Right lobe of liver (tissue), 6 donors: ENCODE measurements around the gene DDX41. TPM values are rescaled to one million over a fixed set of nuclear protein-coding genes. Genes with fewer than 3 reads are reported as not detected.

ENCODE experiments used
- ATAC-seq, 4 donors: fragments of 200-7000 bp; cut with Tn5 transposase; one replicate each; pipeline ENCODE4 v1.9.1; 2020; ENCODE audit warnings: mild to moderate bottlenecking in 4 of 4, moderate library complexity in 4 of 4
- DNase-seq, 3 donors: peaks; one replicate each; pipeline ENCODE4 v3.0.0-alpha.2; 2020
- H3K27ac ChIP-seq, 3 donors: fragments of 200-600 bp; one replicate each; pipeline ENCODE4 v1.8.0; 2022
- H3K27me3 ChIP-seq, 2 donors: fragments of 200-600 bp; one replicate each; pipeline ENCODE4 v1.8.0; 2022
- H3K36me3 ChIP-seq, 4 donors: fragments of 200-600 bp; sonication (generic) in 1 of 4; one replicate each; pipeline versions ENCODE4 v1.5.1 to v1.8.0; 2017 to 2022; ENCODE audit warnings: control low read depth in 1 of 4
- H3K4me1 ChIP-seq, 4 donors: fragments of 200-600 bp; sonication (generic) in 1 of 4; one replicate each; pipeline versions ENCODE4 v1.5.1 to v1.8.0; 2017 to 2022; ENCODE audit warnings: control low read depth in 1 of 4
- H3K4me3 ChIP-seq, 3 donors: fragments of 200-600 bp; one replicate each; pipeline ENCODE4 v1.8.0; 2022
- H3K9me3 ChIP-seq, 4 donors: fragments of 200-600 bp; sonication (generic) in 1 of 4; one replicate each; pipeline versions ENCODE4 v1.5.1 to v1.8.0; 2017 to 2022; ENCODE audit warnings: control low read depth in 1 of 4
- POLR2A ChIP-seq: fragments of 450-650 bp; IDR thresholded peaks from one replicate; pipeline ENCODE4 v1.6.1; 2017; ENCODE audit warnings: antibody characterized with exemption, mild to moderate bottlenecking
- WGBS: methylation state at CpG from one replicate; pipeline ENCODE4 v1.1.6; 2018; ENCODE audit warnings: low coverage, low lambda C conversion rate; ENCODE audit not compliant: insufficient coverage; ENCODE audit errors: missing lambda C conversion rate; 5-methylcytosine and 5-hydroxymethylcytosine counted together
- intact Hi-C, 2 donors: fragments of 100-400 bp; cut with DNase I; formaldehyde crosslinking; loops; one replicate each; pipeline versions ENCODE4 v1.11.2 to v1.14.1; 2022
- total RNA-seq, 6 experiments: library from RNA; depleted of rRNA in 2 of 6; stranded (reverse); fragments of >200 nt in 2 of 6; fragmentation: NEBNext Ultra II Directional in 3 of 6; extraction: Animal tissue kit (Norgen Biotek cat#: 25700) in 3 of 6; gene quantifications; one replicate each; pipeline versions ENCODE4 v1.1.0 to v1.2.4, GENCODE V29; 2016 to 2023
- TF ChIP-seq, protein P1 (sequence below), 4 donors: fragments of 200-600 bp in 3 of 4; fragments of 450-650 bp in 1 of 4; IDR thresholded peaks; one replicate each; pipeline versions ENCODE4 v1.5.1 to v1.8.0; 2016 to 2022; ENCODE audit warnings: antibody characterized with exemption in 4 of 4, mild to moderate bottlenecking in 2 of 4
- donor health status: DM: no; HTN: yes; CAD: no.
- donor health status: DM: no; HTN: no; CAD: no.
- donor health status: DM: no; HTN: no; CAD: no.
- donor health status: DM: no; HTN: yes; CAD: no.
- donor health status: DM: no; HTN: yes; CAD: no.

DDX41 gene
- total RNA-seq, 6 experiments from 2014 or later: 35.1 to 64.8 (median 47.9) TPM

GRCh38 chr5:177494346-177495195 is 22.2 kb downstream of the DDX41 start:
- DNase-seq: no peak
- ATAC-seq: peak in 1 of 4 donors; percentile 11
- TF ChIP-seq POLR2A: no peak
- TF ChIP-seq, protein P1, sequence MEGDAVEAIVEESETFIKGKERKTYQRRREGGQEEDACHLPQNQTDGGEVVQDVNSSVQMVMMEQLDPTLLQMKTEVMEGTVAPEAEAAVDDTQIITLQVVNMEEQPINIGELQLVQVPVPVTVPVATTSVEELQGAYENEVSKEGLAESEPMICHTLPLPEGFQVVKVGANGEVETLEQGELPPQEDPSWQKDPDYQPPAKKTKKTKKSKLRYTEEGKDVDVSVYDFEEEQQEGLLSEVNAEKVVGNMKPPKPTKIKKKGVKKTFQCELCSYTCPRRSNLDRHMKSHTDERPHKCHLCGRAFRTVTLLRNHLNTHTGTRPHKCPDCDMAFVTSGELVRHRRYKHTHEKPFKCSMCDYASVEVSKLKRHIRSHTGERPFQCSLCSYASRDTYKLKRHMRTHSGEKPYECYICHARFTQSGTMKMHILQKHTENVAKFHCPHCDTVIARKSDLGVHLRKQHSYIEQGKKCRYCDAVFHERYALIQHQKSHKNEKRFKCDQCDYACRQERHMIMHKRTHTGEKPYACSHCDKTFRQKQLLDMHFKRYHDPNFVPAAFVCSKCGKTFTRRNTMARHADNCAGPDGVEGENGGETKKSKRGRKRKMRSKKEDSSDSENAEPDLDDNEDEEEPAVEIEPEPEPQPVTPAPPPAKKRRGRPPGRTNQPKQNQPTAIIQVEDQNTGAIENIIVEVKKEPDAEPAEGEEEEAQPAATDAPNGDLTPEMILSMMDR (IDR thresholded peaks at IDR 0.05): peak in 2 of 4 donors; percentile 8 to 13
- H3K36me3 ChIP-seq: no peaks in the 10 kb centered on the region
- intact Hi-C loops: no loop called here
- H3K9me3 ChIP-seq: no peaks in the 10 kb centered on the region
- H3K27me3 ChIP-seq: no peaks in the 10 kb centered on the region
- H3K4me3 ChIP-seq: no peak overlapping the region
- 46% methylated on average over 5 of the region's 11 CpGs for WGBS
- H3K27ac ChIP-seq: peak overlapping the region in 2 of 3 donors; percentile 51 to 55
- no peaks in the 10 kb centered on the region for H3K4me1 ChIP-seq

GRCh38 chr5:177493795-177494345 is 22.9 kb downstream of the DDX41 start:
- Histone ChIP-seq H3K36me3 (peaks cover 0 to under 1% (median 0%) of the 10 kb centered on the region in 4 donors), H3K4me3 (no peak overlapping the region), H3K4me1 (no peaks in the 10 kb centered on the region), H3K9me3 (no peaks in the 10 kb centered on the region), H3K27me3 (no peaks in the 10 kb centered on the region), H3K27ac (peak overlapping the region in 1 of 3 donors; percentile 55)
- no peak for TF ChIP-seq POLR2A
- TF ChIP-seq, protein P1 (IDR thresholded peaks at IDR 0.05): no peak
- DNase-seq: no peak
- WGBS: 100% methylated on average over 2 of the region's 5 CpGs
- intact Hi-C loops: no loop called here
- no peak for ATAC-seq

DNA sequence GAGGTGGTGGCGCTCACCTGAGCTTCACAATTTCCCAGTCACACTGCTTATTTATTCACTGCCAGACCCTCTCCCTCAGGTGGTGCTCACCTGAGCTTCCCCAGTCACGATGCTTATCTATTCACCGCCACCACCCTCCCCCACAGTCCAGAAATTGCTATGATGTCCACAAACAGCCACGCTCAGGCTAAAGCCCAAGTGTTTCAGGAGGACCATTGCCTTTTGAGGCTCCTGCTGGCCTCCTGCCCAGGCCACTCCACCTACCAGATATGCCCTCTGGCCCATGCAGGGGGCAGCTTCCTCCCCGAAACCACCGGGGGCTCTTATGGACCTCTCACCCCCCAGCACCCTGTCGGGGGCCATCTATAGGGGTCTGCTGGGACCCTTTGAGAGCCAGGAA is 23.9 kb downstream of the DDX41 start:
- DNase-seq (no peak), ATAC-seq (no peak)
- peaks cover 0 to 2% (median 0%) of the 10 kb centered on the region in 4 donors for H3K36me3 ChIP-seq
- no peaks in the 10 kb centered on the region for H3K9me3 ChIP-seq
- H3K27ac ChIP-seq: no peak overlapping the region
- TF ChIP-seq POLR2A: no peak
- TF ChIP-seq, protein P1 (IDR thresholded peaks at IDR 0.05): no peak
- intact Hi-C loops: no loop called here
- H3K4me3 ChIP-seq: no peak overlapping the region
- H3K4me1 ChIP-seq: no peaks in the 10 kb centered on the region
- no peaks in the 10 kb centered on the region for H3K27me3 ChIP-seq
- 88% methylated on average over 1 of the region's 7 CpGs for WGBS

GRCh38 chr5:177491983-177492746 is 24.6 kb downstream of the DDX41 start:
- Histone ChIP-seq H3K9me3 (no peaks in the 10 kb centered on the region), H3K4me3 (no peak overlapping the region), H3K36me3 (peaks cover 0 to 2% (median 0%) of the 10 kb centered on the region in 4 donors), H3K27me3 (no peaks in the 10 kb centered on the region), H3K4me1 (no peaks in the 10 kb centered on the region), H3K27ac (no peak overlapping the region)
- TF ChIP-seq POLR2A: no peak
- TF ChIP-seq, protein P1 (IDR thresholded peaks at IDR 0.05): no peak
- intact Hi-C loops: no loop called here
- WGBS: 90% methylated on average over 8 of the region's 54 CpGs
- ATAC-seq (no peak), DNase-seq (no peak)
